IMR-90 (cell line): ENCODE results near the gene GDF15.

Experiments
- POLR2A ChIP-seq: IDR thresholded peaks from 2 replicates; pipeline ENCODE4 v1.6.1; 2012; ENCODE audit warnings: mild to moderate bottlenecking, low read depth, low read length
- RAD21 ChIP-seq: IDR thresholded peaks from 2 replicates; pipeline ENCODE4 v1.6.1; 2012; ENCODE audit warnings: low read length, improper control_type of control experiment
- RCOR1 ChIP-seq: IDR thresholded peaks from 2 replicates; pipeline ENCODE4 v1.6.1; 2012; ENCODE audit warnings: mild to moderate bottlenecking, low read length, improper control_type of control experiment; ENCODE audit not compliant: insufficient replicate concordance
- SMC3 ChIP-seq: fragments of 150-350 bp; IDR thresholded peaks from 2 replicates; pipeline ENCODE4 v1.6.1; 2016; ENCODE audit warnings: low read depth, mild to moderate bottlenecking, antibody characterized with exemption, low read length, moderate library complexity
- TF ChIP-seq, protein P1 (sequence below): conservative IDR thresholded peaks from 2 replicates; pipeline ENCODE4 v1.5.1; 2012; ENCODE audit warnings: mild to moderate bottlenecking, low read depth, low read length, improper control_type of control experiment

DNA sequence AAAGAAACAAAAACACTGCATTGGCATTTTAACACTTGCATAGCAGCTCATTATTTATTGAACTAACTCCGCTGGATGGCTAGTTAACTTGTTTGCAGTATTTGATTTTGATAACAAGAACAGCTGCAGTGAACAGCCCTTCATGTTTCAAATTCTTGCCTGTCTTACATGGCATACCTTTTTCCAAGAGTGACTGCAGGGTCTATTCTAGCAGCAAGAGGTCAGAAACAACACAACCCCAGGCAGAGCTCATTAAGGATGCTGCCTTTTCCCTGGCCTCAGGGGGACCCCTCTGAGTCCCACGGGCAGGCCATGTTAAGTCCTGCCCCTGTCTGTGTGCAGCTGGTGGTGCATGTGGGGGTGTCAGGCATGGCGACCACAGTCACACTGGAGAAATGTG, 28.9 kb upstream of the GDF15 start:
- TF ChIP-seq, protein P1, sequence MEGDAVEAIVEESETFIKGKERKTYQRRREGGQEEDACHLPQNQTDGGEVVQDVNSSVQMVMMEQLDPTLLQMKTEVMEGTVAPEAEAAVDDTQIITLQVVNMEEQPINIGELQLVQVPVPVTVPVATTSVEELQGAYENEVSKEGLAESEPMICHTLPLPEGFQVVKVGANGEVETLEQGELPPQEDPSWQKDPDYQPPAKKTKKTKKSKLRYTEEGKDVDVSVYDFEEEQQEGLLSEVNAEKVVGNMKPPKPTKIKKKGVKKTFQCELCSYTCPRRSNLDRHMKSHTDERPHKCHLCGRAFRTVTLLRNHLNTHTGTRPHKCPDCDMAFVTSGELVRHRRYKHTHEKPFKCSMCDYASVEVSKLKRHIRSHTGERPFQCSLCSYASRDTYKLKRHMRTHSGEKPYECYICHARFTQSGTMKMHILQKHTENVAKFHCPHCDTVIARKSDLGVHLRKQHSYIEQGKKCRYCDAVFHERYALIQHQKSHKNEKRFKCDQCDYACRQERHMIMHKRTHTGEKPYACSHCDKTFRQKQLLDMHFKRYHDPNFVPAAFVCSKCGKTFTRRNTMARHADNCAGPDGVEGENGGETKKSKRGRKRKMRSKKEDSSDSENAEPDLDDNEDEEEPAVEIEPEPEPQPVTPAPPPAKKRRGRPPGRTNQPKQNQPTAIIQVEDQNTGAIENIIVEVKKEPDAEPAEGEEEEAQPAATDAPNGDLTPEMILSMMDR = no peak
- TF ChIP-seq SMC3 (no peak), RAD21 (no peak), POLR2A (no peak), RCOR1 (no peak)
